Liver (tissue), 9 donors: ENCODE data around the gene ABHD12. TPM values are rescaled to one million over a fixed set of nuclear protein-coding genes. Genes with fewer than 3 reads are reported as not detected.

Experiments
- DNase-seq: peaks from one replicate; pipeline ENCODE4 v3.0.0-alpha.2; 2017; ENCODE audit warnings: low spot score
- H3K27ac ChIP-seq, 2 donors: one replicate each; pipeline ENCODE4 v1.7.0; 2013; ENCODE audit warnings: inconsistent platforms in 2 of 2, low read length in 2 of 2, control low read depth in 1 of 2, low read depth in 1 of 2, mild to moderate bottlenecking in 1 of 2
- H3K27me3 ChIP-seq, 4 donors: one replicate each; pipeline versions ENCODE4 v1.6.1 to v1.7.0; 2013; ENCODE audit warnings: low read length in 3 of 4, inconsistent platforms in 1 of 4, mild to moderate bottlenecking in 1 of 4, moderate library complexity in 1 of 4; ENCODE audit not compliant: control insufficient read depth in 4 of 4, insufficient read depth in 4 of 4
- H3K36me3 ChIP-seq, 4 donors: one replicate each; pipeline versions ENCODE4 v1.6.1 to v1.7.0; 2013; ENCODE audit warnings: low read length in 3 of 4, mild to moderate bottlenecking in 3 of 4, low read depth in 1 of 4, moderate library complexity in 1 of 4; ENCODE audit not compliant: control insufficient read depth in 4 of 4, insufficient read depth in 3 of 4
- H3K4me1 ChIP-seq, 4 donors: one replicate each; pipeline versions ENCODE4 v1.6.1 to v1.7.0; 2013; ENCODE audit warnings: low read length in 3 of 4, mild to moderate bottlenecking in 3 of 4, moderate library complexity in 1 of 4; ENCODE audit not compliant: control insufficient read depth in 4 of 4, insufficient read depth in 4 of 4
- H3K4me3 ChIP-seq, 3 donors: one replicate each; pipeline versions ENCODE4 v1.6.1 to v1.7.0; 2013; ENCODE audit warnings: low read length in 3 of 3, control low read depth in 1 of 3, low read depth in 1 of 3, mild to moderate bottlenecking in 1 of 3
- H3K9ac ChIP-seq, 2 donors: one replicate each; pipeline ENCODE4 v1.7.0; 2013; ENCODE audit warnings: low read length in 2 of 2, mild to moderate bottlenecking in 2 of 2, moderate library complexity in 2 of 2, control low read depth in 1 of 2, low read depth in 1 of 2
- H3K9me3 ChIP-seq, 4 donors: one replicate each; pipeline versions ENCODE4 v1.6.1 to v1.7.0; 2013; ENCODE audit warnings: low read length in 3 of 4; ENCODE audit not compliant: control insufficient read depth in 4 of 4
- ATF3 ChIP-seq: IDR thresholded peaks from 2 replicates; pipeline ENCODE4 v1.6.1; 2016; ENCODE audit warnings: antibody characterized with exemption
- EGR1 ChIP-seq, 2 donors: IDR thresholded peaks; 2 replicates each; pipeline ENCODE4 v1.6.1; 2016 to 2018; ENCODE audit warnings: antibody characterized with exemption in 2 of 2, low read depth in 2 of 2
- FOXA1 ChIP-seq: IDR thresholded peaks from 2 replicates; pipeline ENCODE4 v1.6.1; 2016; ENCODE audit warnings: antibody characterized with exemption
- GABPA ChIP-seq, 2 donors: IDR thresholded peaks in 1 of 2; conservative IDR thresholded peaks in 1 of 2; 2 replicates each; pipeline ENCODE4 v1.6.1; 2016; ENCODE audit warnings: antibody characterized with exemption in 2 of 2, mild to moderate bottlenecking in 1 of 2, moderate library complexity in 1 of 2
- HNF4A ChIP-seq, 2 donors: conservative IDR thresholded peaks; 2 replicates each; pipeline ENCODE4 v1.6.1; 2016; ENCODE audit warnings: antibody characterized with exemption in 2 of 2, mild to moderate bottlenecking in 2 of 2
- HNF4G ChIP-seq: IDR thresholded peaks from 2 replicates; pipeline ENCODE4 v1.6.1; 2016; ENCODE audit warnings: antibody characterized with exemption
- JUND ChIP-seq, 2 donors: IDR thresholded peaks; 2 replicates each; pipeline ENCODE4 v1.6.1; 2016; ENCODE audit warnings: antibody characterized with exemption in 2 of 2
- MAX ChIP-seq: IDR thresholded peaks from 2 replicates; pipeline ENCODE4 v1.6.1; 2016; ENCODE audit warnings: antibody characterized with exemption
- RAD21 ChIP-seq, 2 donors: IDR thresholded peaks; 2 replicates each; pipeline ENCODE4 v1.6.1; 2016; ENCODE audit warnings: antibody characterized with exemption in 2 of 2, mild to moderate bottlenecking in 2 of 2
- SP1 ChIP-seq: IDR thresholded peaks from 2 replicates; pipeline ENCODE4 v1.6.1; 2018; ENCODE audit warnings: antibody characterized with exemption, mild to moderate bottlenecking
- WGBS: extraction: QIAGEN DNeasy Blood & Tissue Kit; methylation state at CpG from one replicate; pipeline ENCODE4 v1.1.7; 2013; 5-methylcytosine and 5-hydroxymethylcytosine counted together
- polyA plus RNA-seq, 2 donors: library from polyadenylated mRNA; stranded (reverse) in 1 of 2; unstranded in 1 of 2; fragments of 200-250 nt in 1 of 2; fragments of >200 nt in 1 of 2; fragmentation: Nextera tagmentation in 1 of 2; extraction: Ambion mirVana in 1 of 2; gene quantifications; one replicate each; pipeline versions ENCODE4 v1.2.1 to v1.2.3, GENCODE V29; 2013 to 2015
- total RNA-seq, 2 donors: library from RNA; depleted of rRNA; stranded (reverse); fragments of >200 nt; gene quantifications; one replicate each; pipeline ENCODE4 v1.2.3, GENCODE V29; 2014
- TF ChIP-seq, protein P1 (sequence below): IDR thresholded peaks from 2 replicates; pipeline ENCODE4 v1.6.1; 2016; ENCODE audit warnings: antibody characterized with exemption
- donor health status: healthy.
- donor health status: healthy.
- donor health status: healthy.
- donor health status: healthy.
- donor health status: healthy.

The ABHD12 gene
- total and polyA plus RNA-seq, 4 donors: 11.1 to 15.4 (median 12.9) TPM

GRCh38 chr20:25389401-25389857 lies 1.2 kb downstream of the ABHD12 start:
- Histone ChIP-seq H3K36me3 (no peaks in the 10 kb centered on the region), H3K9me3 (no peaks in the 10 kb centered on the region), H3K9ac (no peak overlapping the region), H3K4me3 (peak overlapping the region; percentile 64 to 78 (median 76)), H3K27ac (no peak overlapping the region), H3K27me3 (no peaks in the 10 kb centered on the region), H3K4me1 (peaks cover 0 to 7% (median 1%) of the 10 kb centered on the region in 4 donors)
- WGBS: 30% methylated on average over 19 of the region's 19 CpGs
- TF ChIP-seq GABPA (IDR thresholded peaks at IDR 0.05 in 1 of 2, conservative IDR thresholded peaks at IDR 0.05 in 1 of 2) (no peak), HNF4A (conservative IDR thresholded peaks at IDR 0.05) (no peak), RAD21 (IDR thresholded peaks at IDR 0.05) (no peak), MAX (no peak), EGR1 (IDR thresholded peaks at IDR 0.05; ENCODE audit: low read depth in 2 of 2) (no peak), FOXA1 (no peak), SP1 (no peak)
- TF ChIP-seq, protein P1, sequence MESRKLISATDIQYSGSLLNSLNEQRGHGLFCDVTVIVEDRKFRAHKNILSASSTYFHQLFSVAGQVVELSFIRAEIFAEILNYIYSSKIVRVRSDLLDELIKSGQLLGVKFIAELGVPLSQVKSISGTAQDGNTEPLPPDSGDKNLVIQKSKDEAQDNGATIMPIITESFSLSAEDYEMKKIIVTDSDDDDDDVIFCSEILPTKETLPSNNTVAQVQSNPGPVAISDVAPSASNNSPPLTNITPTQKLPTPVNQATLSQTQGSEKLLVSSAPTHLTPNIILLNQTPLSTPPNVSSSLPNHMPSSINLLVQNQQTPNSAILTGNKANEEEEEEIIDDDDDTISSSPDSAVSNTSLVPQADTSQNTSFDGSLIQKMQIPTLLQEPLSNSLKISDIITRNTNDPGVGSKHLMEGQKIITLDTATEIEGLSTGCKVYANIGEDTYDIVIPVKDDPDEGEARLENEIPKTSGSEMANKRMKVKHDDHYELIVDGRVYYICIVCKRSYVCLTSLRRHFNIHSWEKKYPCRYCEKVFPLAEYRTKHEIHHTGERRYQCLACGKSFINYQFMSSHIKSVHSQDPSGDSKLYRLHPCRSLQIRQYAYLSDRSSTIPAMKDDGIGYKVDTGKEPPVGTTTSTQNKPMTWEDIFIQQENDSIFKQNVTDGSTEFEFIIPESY: no peak
- DNase-seq: no peak

GRCh38 chr20:25382704-25383370 lies 7.8 kb downstream of the ABHD12 start:
- TF ChIP-seq HNF4G (no peak), HNF4A (conservative IDR thresholded peaks at IDR 0.05) (no peak), MAX (no peak), RAD21 (IDR thresholded peaks at IDR 0.05) (no peak)
- 88% methylated on average over 5 of the region's 5 CpGs for WGBS
- DNase-seq: no peak
- no peak overlapping the region for H3K27ac ChIP-seq
- H3K9ac ChIP-seq: no peak overlapping the region
- H3K4me3 ChIP-seq: no peak overlapping the region
- no peaks in the 10 kb centered on the region for H3K27me3 ChIP-seq
- H3K4me1 ChIP-seq: peaks cover 0 to 8% (median 5%) of the 10 kb centered on the region in 4 donors
- H3K9me3 ChIP-seq: no peaks in the 10 kb centered on the region
- H3K36me3 ChIP-seq: no peaks in the 10 kb centered on the region

DNA sequence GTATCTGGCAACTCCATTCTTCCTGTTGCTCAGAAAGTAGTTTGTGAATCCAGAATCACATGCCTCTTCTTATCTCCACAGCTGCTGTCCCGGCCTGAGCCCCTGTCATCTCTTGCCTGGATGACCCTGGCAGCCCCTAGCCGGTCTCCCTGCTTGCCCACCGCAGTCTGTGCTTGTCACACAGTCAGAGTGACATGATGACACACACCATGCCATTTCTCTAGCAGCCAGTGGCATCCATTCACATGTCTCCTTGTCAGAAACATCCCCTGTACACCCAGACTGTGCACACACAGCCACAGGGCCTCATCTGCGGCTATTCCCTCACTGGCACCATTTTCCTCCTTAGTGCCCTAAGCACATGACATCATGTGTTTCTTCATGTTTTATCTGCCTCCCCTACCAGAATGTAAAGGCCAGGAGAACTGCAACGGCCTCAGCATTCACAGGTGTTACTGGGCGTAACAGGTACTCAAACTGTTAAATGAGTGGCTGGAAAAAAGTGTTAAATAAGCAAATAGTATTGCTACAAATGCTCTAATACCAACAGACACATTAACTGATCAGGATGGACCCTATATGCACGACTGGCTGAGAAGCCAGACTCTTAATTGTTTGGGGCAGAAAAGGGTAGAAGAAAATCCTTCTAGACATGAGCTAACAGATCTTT lies 9.6 kb downstream of the ABHD12 start:
- DNase-seq: no peak
- WGBS: 91% methylated on average over 7 of the region's 7 CpGs
- no peak overlapping the region for H3K27ac ChIP-seq

More for the DNA sequence above, 9.6 kb downstream of the ABHD12 start:
- Histone ChIP-seq H3K4me1 (peaks cover 0 to 8% (median 5%) of the 10 kb centered on the region in 4 donors), H3K36me3 (no peaks in the 10 kb centered on the region), H3K9me3 (no peaks in the 10 kb centered on the region), H3K4me3 (no peak overlapping the region), H3K9ac (no peak overlapping the region), H3K27me3 (no peaks in the 10 kb centered on the region)
- TF ChIP-seq, protein P1: no peak
- no peak for TF ChIP-seq ATF3
- TF ChIP-seq JUND (IDR thresholded peaks at IDR 0.05): no peak
